IMR-90 (cell line): ENCODE data around the gene ADISSP. TPM values are rescaled to one million over a fixed set of nuclear protein-coding genes. Genes with fewer than 3 reads are reported as not detected.

Source experiments
- ATAC-seq: fragments of 200-7000 bp; cut with Tn5 transposase; 2 replicates; pipeline ENCODE4 v1.9.1; 2020; ENCODE audit warnings: low read depth, mild to moderate bottlenecking, moderate library complexity
- BruUV-seq: library from RNA; stranded (reverse); fragments of 400-500 nt; replicated peaks from 2 replicates; lab custom pipeline; 2021; lab: Mats Ljungman, UMichigan
- CTCF ChIA-PET: fragments of 300-600 bp; formaldehyde crosslinking; extraction: SDS; loops from one replicate; lab custom pipeline; 2021; ENCODE audit warnings: antibody characterized with exemption; lab: Yijun Ruan, JAX
- POLR2A ChIA-PET: fragments of 300-600 bp; sonication (Branson Sonifier 250); formaldehyde crosslinking; loops from one replicate; lab custom pipeline; 2022; ENCODE audit warnings: antibody characterized with exemption; ENCODE audit not compliant: unreplicated experiment; lab: Charles Lee
- DNase-seq: peaks from one replicate; pipeline ENCODE4 v3.0.0; 2013
- H2AFZ ChIP-seq: replicated peaks from 2 replicates; pipeline ENCODE3; 2013; ENCODE audit warnings: low read length, mild to moderate bottlenecking; ENCODE audit not compliant: poor library complexity
- H2AK5ac ChIP-seq: 2 replicates; pipeline ENCODE4 v1.6.1; 2013; ENCODE audit warnings: low read depth, low read length, inconsistent platforms
- H2AK9ac ChIP-seq: replicated peaks from 2 replicates; pipeline ENCODE3; 2013; ENCODE audit warnings: mild to moderate bottlenecking, low read depth, low read length, moderate library complexity; ENCODE audit not compliant: poor library complexity
- H2BK120ac ChIP-seq: 2 replicates; pipeline ENCODE4 v1.6.1; 2013; ENCODE audit warnings: low read depth, low read length, inconsistent platforms
- H2BK15ac ChIP-seq: 3 replicates; pipeline ENCODE4 v1.6.1; 2013; ENCODE audit warnings: low read depth, low read length, inconsistent platforms
- H2BK20ac ChIP-seq: 2 replicates; pipeline ENCODE4 v1.6.1; 2013; ENCODE audit warnings: low read depth, mild to moderate bottlenecking, inconsistent platforms, low read length, moderate library complexity
- H2BK5ac ChIP-seq: 2 replicates; pipeline ENCODE4 v1.6.1; 2013; ENCODE audit warnings: mild to moderate bottlenecking, low read depth, low read length, inconsistent platforms; ENCODE audit not compliant: poor library complexity, severe bottlenecking
- H3K14ac ChIP-seq: replicated peaks from 2 replicates; pipeline ENCODE4 v1.6.1; 2013; ENCODE audit warnings: low read depth, low read length, inconsistent platforms
- H3K18ac ChIP-seq: 2 replicates; pipeline ENCODE4 v1.6.1; 2013; ENCODE audit warnings: low read depth, low read length, control low read depth
- H3K23ac ChIP-seq: 2 replicates; pipeline ENCODE4 v1.6.1; 2013; ENCODE audit warnings: low read depth, low read length, inconsistent platforms
- H3K27ac ChIP-seq: 2 replicates; pipeline ENCODE4 v1.5.1; 2013; ENCODE audit warnings: mild to moderate bottlenecking, control low read depth, low read length; ENCODE audit not compliant: insufficient read depth
- H3K27me3 ChIP-seq: 2 replicates; pipeline ENCODE4 v1.6.1; 2013; ENCODE audit warnings: low read length; ENCODE audit not compliant: control insufficient read depth, insufficient read depth
- H3K36me3 ChIP-seq: 2 replicates; pipeline ENCODE4 v1.6.1; 2013; ENCODE audit warnings: low read length, mixed read lengths; ENCODE audit not compliant: control insufficient read depth, insufficient read depth
- H3K4ac ChIP-seq: 2 replicates; pipeline ENCODE4 v1.6.1; 2013; ENCODE audit warnings: low read depth, low read length, inconsistent platforms
- H3K4me1 ChIP-seq: 2 replicates; pipeline ENCODE4 v1.6.1; 2013; ENCODE audit warnings: low read length, mixed read lengths; ENCODE audit not compliant: control insufficient read depth, insufficient read depth
- H3K4me2 ChIP-seq: 2 replicates; pipeline ENCODE4 v1.6.1; 2013; ENCODE audit warnings: low read depth, mild to moderate bottlenecking, control low read depth, low read length, moderate library complexity
- H3K4me3 ChIP-seq: 2 replicates; pipeline ENCODE4 v1.5.1; 2013; ENCODE audit warnings: low read depth, mild to moderate bottlenecking, control low read depth, low read length, moderate library complexity; ENCODE audit not compliant: insufficient read depth
- H3K56ac ChIP-seq: 2 replicates; pipeline ENCODE4 v1.6.1; 2013; ENCODE audit warnings: low read length, inconsistent platforms; ENCODE audit not compliant: insufficient read depth; ENCODE audit errors: extremely low read depth
- H3K79me1 ChIP-seq, 2 experiments: 2 replicates each; pipeline ENCODE4 v1.6.1; 2013; ENCODE audit warnings: low read length in 2 of 2, inconsistent platforms in 1 of 2, low read depth in 1 of 2
- H3K9ac ChIP-seq: 2 replicates; pipeline ENCODE4 v1.6.1; 2013; ENCODE audit warnings: low read depth, low read length, control low read depth
- H3K9me1 ChIP-seq: 2 replicates; pipeline ENCODE4 v1.6.1; 2013; ENCODE audit warnings: low read length, inconsistent platforms; ENCODE audit not compliant: insufficient read depth
- H3K9me3 ChIP-seq: 2 replicates; pipeline ENCODE4 v1.6.1; 2013; ENCODE audit warnings: low read length; ENCODE audit not compliant: control insufficient read depth, insufficient read depth
- H4K20me1 ChIP-seq: 2 replicates; pipeline ENCODE4 v1.6.1; 2013; ENCODE audit warnings: low read length, inconsistent platforms; ENCODE audit not compliant: insufficient read depth
- H4K5ac ChIP-seq: 2 replicates; pipeline ENCODE4 v1.6.1; 2013; ENCODE audit warnings: mild to moderate bottlenecking, low read depth, low read length, control low read depth
- H4K8ac ChIP-seq, 2 experiments: 2 replicates each; pipeline ENCODE4 v1.6.1; 2013; ENCODE audit warnings: low read depth in 2 of 2, low read length in 2 of 2, control low read depth in 1 of 2, inconsistent platforms in 1 of 2
- H4K91ac ChIP-seq: 2 replicates; pipeline ENCODE4 v1.6.1; 2013; ENCODE audit warnings: low read depth, low read length, inconsistent platforms; ENCODE audit not compliant: insufficient read depth
- BHLHE40 ChIP-seq: fragments of 150-350 bp; IDR thresholded peaks from 2 replicates; pipeline ENCODE4 v1.6.1; 2016; ENCODE audit warnings: mild to moderate bottlenecking, low read depth, low read length
- CEBPB ChIP-seq: IDR thresholded peaks from 2 replicates; pipeline ENCODE4 v1.6.1; 2012; ENCODE audit warnings: low read depth, low read length, improper control_type of control experiment
- CHD1 ChIP-seq: IDR thresholded peaks from 2 replicates; pipeline ENCODE4 v1.6.1; 2012; ENCODE audit warnings: low read depth, low read length, improper control_type of control experiment
- CTCF ChIP-seq: conservative IDR thresholded peaks from 2 replicates; pipeline ENCODE4 v1.5.1; 2012; ENCODE audit warnings: mild to moderate bottlenecking, low read depth, low read length, improper control_type of control experiment
- ELK1 ChIP-seq: fragments of 150-350 bp; IDR thresholded peaks from 2 replicates; pipeline ENCODE4 v1.6.1; 2016; ENCODE audit warnings: low read depth, mild to moderate bottlenecking, low read length, moderate library complexity, borderline replicate concordance
- FOS ChIP-seq: fragments of 150-350 bp; IDR thresholded peaks from 2 replicates; pipeline ENCODE4 v1.6.1; 2016; ENCODE audit warnings: low read depth, low read length
- MAFK ChIP-seq: IDR thresholded peaks from 2 replicates; pipeline ENCODE4 v1.6.1; 2012; ENCODE audit warnings: low read depth, low read length, improper control_type of control experiment
- MAZ ChIP-seq: IDR thresholded peaks from 2 replicates; pipeline ENCODE4 v1.6.1; 2012; ENCODE audit warnings: low read depth, mild to moderate bottlenecking, low read length, improper control_type of control experiment, moderate library complexity, borderline replicate concordance
- MXI1 ChIP-seq: IDR thresholded peaks from 2 replicates; pipeline ENCODE4 v1.6.1; 2012; ENCODE audit warnings: low read depth, mild to moderate bottlenecking, low read length, moderate library complexity, borderline replicate concordance
- NFE2L2 ChIP-seq: fragments of 150-350 bp; IDR thresholded peaks from 2 replicates; pipeline ENCODE4 v1.6.1; 2016; ENCODE audit warnings: low read depth, mild to moderate bottlenecking, low read length
- POLR2A ChIP-seq: IDR thresholded peaks from 2 replicates; pipeline ENCODE4 v1.6.1; 2012; ENCODE audit warnings: mild to moderate bottlenecking, low read depth, low read length
- RAD21 ChIP-seq: IDR thresholded peaks from 2 replicates; pipeline ENCODE4 v1.6.1; 2012; ENCODE audit warnings: low read length, improper control_type of control experiment
- RCOR1 ChIP-seq: IDR thresholded peaks from 2 replicates; pipeline ENCODE4 v1.6.1; 2012; ENCODE audit warnings: mild to moderate bottlenecking, low read length, improper control_type of control experiment; ENCODE audit not compliant: insufficient replicate concordance
- RFX5 ChIP-seq: IDR thresholded peaks from 2 replicates; pipeline ENCODE4 v1.8.0; 2012; ENCODE audit warnings: low read depth, mild to moderate bottlenecking, low read length, moderate library complexity
- SMC3 ChIP-seq: fragments of 150-350 bp; IDR thresholded peaks from 2 replicates; pipeline ENCODE4 v1.6.1; 2016; ENCODE audit warnings: low read depth, mild to moderate bottlenecking, antibody characterized with exemption, low read length, moderate library complexity
- USF2 ChIP-seq: fragments of 150-350 bp; IDR thresholded peaks from 2 replicates; pipeline ENCODE4 v1.6.1; 2017; ENCODE audit warnings: mild to moderate bottlenecking, antibody characterized with exemption, low read length, low read depth
- WGBS, 2 experiments: methylation state at CpG; one replicate each; pipeline versions ENCODE4 v1.1.5 to v1.1.7; 2013; ENCODE audit warnings: missing lambda C conversion rate in 2 of 2; ENCODE audit not compliant: insufficient read length in 1 of 2; ENCODE audit errors: extremely low coverage in 2 of 2; 5-methylcytosine and 5-hydroxymethylcytosine counted together
- dilution Hi-C: fragments of 300-500 bp; cut with HindIII; formaldehyde crosslinking; loops from one replicate; pipeline ENCODE4 v1.14.3; 2018; ENCODE audit warnings: low sequenced_read_pairs; ENCODE audit not compliant: unreplicated experiment
- in situ Hi-C: fragments of 300-500 bp; cut with MboI; formaldehyde crosslinking; loops from 3 replicates; pipeline ENCODE4 v1.14.3; 2019; ENCODE audit warnings: low sequenced_read_pairs, inconsistent platforms, mixed read lengths
- intact Hi-C: fragments of 100-400 bp; cut with micrococcal nuclease; formaldehyde crosslinking; loops from 2 replicates; pipeline ENCODE4 v1.10.0; 2022
- polyA plus RNA-seq, 3 experiments: library from polyadenylated mRNA; depleted of rRNA; stranded (reverse); fragments of >200 nt; gene quantifications; 2 replicates each; pipeline ENCODE4 v1.2.3, GENCODE V29; 2012; ENCODE audit warnings: low replicate concordance in 1 of 3
- total RNA-seq: library from RNA; depleted of rRNA; stranded (reverse); fragments of >200 nt; gene quantifications from 2 replicates; pipeline ENCODE4 v1.2.3, GENCODE V29; 2012

The ADISSP gene
- total and polyA plus RNA-seq, 2 of the 4 experiments (the other 2 are of a cell fraction) = 31.9 to 58.2 TPM

GRCh38 chr20:3801299-3801698 lies 33.7 kb upstream of the ADISSP start:
- Histone ChIP-seq H4K91ac (no peak overlapping the region), H2BK20ac (no peak overlapping the region), H4K8ac (no peak overlapping the region), H3K4me2 (no peak overlapping the region), H4K5ac (no peak overlapping the region), H4K20me1 (no peaks in the 10 kb centered on the region), H2AK5ac (0 out of 2 replicates have a peak overlapping the region, but pooled peaks have one; percentile 6), H2BK15ac (no peak overlapping the region), H3K14ac (no peak overlapping the region), H3K4me1 (peaks cover 35% of the 10 kb centered on the region), H3K27me3 (no peaks in the 10 kb centered on the region), H3K23ac (no peak overlapping the region), H3K9ac (no peak overlapping the region), H2AK9ac (peak overlapping the region; percentile 48), H3K9me3 (no peaks in the 10 kb centered on the region), H2AFZ (no peak overlapping the region), H2BK120ac (no peak overlapping the region), H3K4me3 (no peak overlapping the region), H2BK5ac (no peak overlapping the region), H3K9me1 (peaks cover 36% of the 10 kb centered on the region), H3K36me3 (peaks cover 72% of the 10 kb centered on the region), H3K56ac (no peak overlapping the region), H3K27ac (no peak overlapping the region), H3K79me1 (peaks cover 43 to 95% of the 10 kb centered on the region in 2 experiments), H3K18ac (no peak overlapping the region), H3K4ac (no peak overlapping the region)
- in situ Hi-C loops (no loop called here), dilution Hi-C loops (no loop called here), intact Hi-C loops (no loop called here)
- ChIA-PET CTCF (no interaction called here), POLR2A (no interaction called here)
- WGBS, 2 experiments = no CpG with 5 or more reads among the region's 4 CpGs
- TF ChIP-seq NFE2L2 = no peak
- no peak for TF ChIP-seq MAFK
- TF ChIP-seq CHD1 = no peak
- TF ChIP-seq SMC3 = no peak
- TF ChIP-seq FOS = no peak
- no peak for TF ChIP-seq ELK1
- TF ChIP-seq USF2 = no peak
- TF ChIP-seq CEBPB = no peak
- no peak for TF ChIP-seq BHLHE40
- TF ChIP-seq MAZ = no peak
- no peak for TF ChIP-seq POLR2A
- no peak for TF ChIP-seq RCOR1
- no peak for TF ChIP-seq RAD21
- no peak for TF ChIP-seq CTCF
- no peak for TF ChIP-seq RFX5
- TF ChIP-seq MXI1 = no peak
- BruUV-seq = no TSS peak
- DNase-seq = no peak
- no peak for ATAC-seq
